Activated T-cell treated with anti-CD3 and anti-CD28 coated beads, Interleukin-2, amount 50 U/mL, for 72 hours (primary cell): Measurements from ENCODE around the gene ELOVL5. TPM values are rescaled to one million over a fixed set of nuclear protein-coding genes. Genes with fewer than 3 reads are reported as not detected.

ENCODE experiments used
- ATAC-seq, 2 donors: fragments of 150-1000 bp; cut with Tn5 transposase; replicated peaks in 1 of 2; 2 replicates each; pipeline ENCODE4 v1.10.0; 2021; ENCODE audit warnings: moderate library complexity in 2 of 2, mild to moderate bottlenecking in 1 of 2
- DNase-seq, 2 donors: peaks; one replicate each; pipeline ENCODE4 v3.0.0; 2021 to 2022; ENCODE audit warnings: mixed read lengths in 1 of 2
- H3K27ac Mint-ChIP-seq: one replicate; pipeline ENCODE4 v1.8.0; 2022; ENCODE audit warnings: mild to moderate bottlenecking, moderate library complexity, mixed read lengths
- H3K27me3 Mint-ChIP-seq: one replicate; pipeline ENCODE4 v1.8.0; 2022; ENCODE audit warnings: low read depth, mixed read lengths
- H3K36me3 Mint-ChIP-seq, 2 donors: one replicate each; pipeline ENCODE4 v1.8.0; 2022; ENCODE audit warnings: mixed read lengths in 2 of 2, mild to moderate bottlenecking in 1 of 2; ENCODE audit not compliant: insufficient read depth in 2 of 2
- H3K4me1 Mint-ChIP-seq: one replicate; pipeline ENCODE4 v1.8.0; 2022; ENCODE audit warnings: low read depth, mixed read lengths
- H3K4me3 Mint-ChIP-seq, 2 donors: one replicate each; pipeline ENCODE4 v1.8.0; 2022; ENCODE audit warnings: mild to moderate bottlenecking in 2 of 2, mixed read lengths in 2 of 2, moderate library complexity in 2 of 2
- H3K9me3 Mint-ChIP-seq, 2 donors: one replicate each; pipeline ENCODE4 v1.8.0; 2022; ENCODE audit warnings: mixed read lengths in 2 of 2
- total RNA-seq, 2 donors: library from RNA; stranded (reverse); gene quantifications; one replicate each; pipeline ENCODE4 v1.2.3, GENCODE V29; 2022

ELOVL5 gene
- total RNA-seq, 2 donors from 2014 or later: 102 to 108 TPM

DNA sequence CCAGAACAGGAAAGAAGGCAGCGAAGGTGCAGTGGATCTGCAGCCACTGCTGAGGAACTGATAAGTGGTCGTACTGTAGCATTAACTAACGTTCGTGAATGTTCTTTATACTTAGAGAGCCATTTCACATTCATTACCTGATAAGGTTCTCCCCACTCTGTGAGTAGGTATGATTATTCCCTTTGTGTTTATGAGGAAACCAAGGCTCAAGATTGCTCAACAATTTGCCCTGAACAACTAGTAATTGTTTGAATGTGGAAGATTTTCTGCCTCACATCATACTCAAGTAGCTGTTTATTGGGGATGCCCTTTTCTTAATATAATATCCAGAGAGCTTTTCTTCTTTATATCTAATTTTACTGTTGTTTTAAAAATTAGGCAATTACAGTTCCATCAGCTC is 24.9 kb upstream of the ELOVL5 start:
- ATAC-seq: no peak
- Mint-ChIP-seq H3K36me3 (no peaks in the 10 kb centered on the region), H3K27me3 (peaks cover 15% of the 10 kb centered on the region), H3K27ac (no peak overlapping the region), H3K4me1 (peaks cover 4% of the 10 kb centered on the region), H3K4me3 (no peak overlapping the region), H3K9me3 (no peaks in the 10 kb centered on the region)
- no peak for DNase-seq

DNA sequence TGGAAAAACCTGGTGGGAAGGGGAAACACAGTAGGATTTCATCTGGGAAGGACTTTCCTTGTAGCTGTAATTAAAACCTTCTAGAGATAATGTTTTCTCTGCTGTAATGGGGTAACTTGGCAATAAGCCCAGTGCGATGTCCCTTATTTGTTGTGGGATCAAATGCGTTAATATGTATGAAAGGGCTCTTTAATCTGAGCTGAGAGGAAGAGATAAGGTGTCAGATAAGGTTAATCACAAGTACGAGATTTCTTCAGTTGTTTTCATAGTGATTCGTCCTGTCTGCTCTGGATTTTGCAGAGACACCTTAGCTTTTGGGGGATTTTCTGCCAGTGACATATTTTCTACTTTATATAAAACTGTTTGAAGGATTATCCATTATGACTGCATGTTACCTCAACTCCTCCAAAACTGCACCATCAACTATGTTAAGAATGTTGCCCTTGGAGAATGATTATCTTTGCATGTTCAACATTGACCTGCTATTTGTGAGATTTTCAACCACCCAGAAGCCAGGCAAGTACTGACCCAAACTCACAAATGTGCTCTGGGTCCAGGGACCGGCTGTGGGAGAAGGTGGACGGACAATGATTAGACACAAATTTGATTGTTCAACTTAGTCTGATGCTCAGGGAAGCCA is 21.2 kb upstream of the ELOVL5 start:
- peaks cover 12% of the 10 kb centered on the region for H3K4me1 Mint-ChIP-seq
- ATAC-seq: no peak
- H3K4me3 Mint-ChIP-seq: no peak overlapping the region
- H3K27me3 Mint-ChIP-seq: peaks cover 5% of the 10 kb centered on the region
- peaks cover 3 to 6% of the 10 kb centered on the region in 2 donors for H3K36me3 Mint-ChIP-seq
- H3K9me3 Mint-ChIP-seq: peaks cover 3 to 4% of the 10 kb centered on the region in 2 donors
- peak overlapping the region; percentile 7 for H3K27ac Mint-ChIP-seq
- DNase-seq: no peak

DNA sequence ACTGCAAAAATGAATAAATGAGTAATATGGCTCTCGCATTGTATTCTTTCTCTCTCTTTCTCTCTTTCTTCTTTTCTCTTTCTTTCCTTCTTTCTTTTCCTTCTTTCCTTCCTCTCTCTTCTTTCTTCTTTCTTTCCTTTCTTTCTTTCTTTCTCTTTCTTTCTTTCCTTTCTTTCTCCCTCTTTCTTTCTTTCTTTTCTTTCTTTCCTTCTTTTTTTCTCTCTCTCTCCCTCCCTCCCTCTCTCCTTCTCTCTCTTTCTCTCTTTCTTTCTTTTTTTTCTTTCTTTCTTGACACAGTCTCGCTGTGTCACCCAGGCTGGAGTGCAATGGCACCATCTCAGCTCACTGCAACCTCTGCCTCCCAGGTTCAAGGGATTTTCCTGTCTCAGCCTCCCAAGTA is 20.3 kb upstream of the ELOVL5 start:
- Mint-ChIP-seq H3K4me3 (no peak overlapping the region), H3K4me1 (peaks cover 12% of the 10 kb centered on the region), H3K36me3 (peaks cover 3 to 6% of the 10 kb centered on the region in 2 donors), H3K27me3 (no peaks in the 10 kb centered on the region), H3K27ac (no peak overlapping the region), H3K9me3 (peaks cover 4% of the 10 kb centered on the region in 2 donors)
- ATAC-seq: no peak
- no peak for DNase-seq

DNA sequence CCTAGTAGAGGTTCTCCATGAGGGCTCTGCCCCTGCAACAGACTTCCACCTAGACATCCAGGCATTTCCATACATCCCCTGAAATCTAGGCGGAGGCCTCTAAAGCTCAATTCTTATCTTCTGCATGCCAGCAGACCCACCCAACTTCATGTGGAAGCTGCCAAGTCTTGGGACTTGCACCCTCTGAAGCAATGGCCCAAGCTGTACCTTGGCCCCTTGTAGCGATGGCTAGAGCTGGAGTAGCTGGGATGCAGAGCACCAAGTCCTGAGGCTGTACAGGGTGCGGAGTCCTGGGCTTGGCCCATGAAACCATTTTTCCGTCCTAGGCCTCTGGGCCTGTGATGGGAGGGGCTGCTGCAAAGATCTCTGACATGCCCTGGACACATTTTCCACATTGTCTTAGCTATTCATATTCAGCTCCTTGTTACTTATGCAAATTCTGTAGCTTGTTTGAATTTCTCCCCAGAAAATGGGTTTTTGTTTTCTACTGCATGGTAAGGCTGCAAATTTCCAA is 17.4 kb upstream of the ELOVL5 start:
- peaks cover 3 to 6% of the 10 kb centered on the region in 2 donors for H3K36me3 Mint-ChIP-seq
- peaks cover 26% of the 10 kb centered on the region for H3K4me1 Mint-ChIP-seq
- no peak overlapping the region for H3K4me3 Mint-ChIP-seq
- no peak for ATAC-seq
- peaks cover 4% of the 10 kb centered on the region in 2 donors for H3K9me3 Mint-ChIP-seq
- H3K27me3 Mint-ChIP-seq: no peaks in the 10 kb centered on the region
- DNase-seq: no peak
- H3K27ac Mint-ChIP-seq: no peak overlapping the region

DNA sequence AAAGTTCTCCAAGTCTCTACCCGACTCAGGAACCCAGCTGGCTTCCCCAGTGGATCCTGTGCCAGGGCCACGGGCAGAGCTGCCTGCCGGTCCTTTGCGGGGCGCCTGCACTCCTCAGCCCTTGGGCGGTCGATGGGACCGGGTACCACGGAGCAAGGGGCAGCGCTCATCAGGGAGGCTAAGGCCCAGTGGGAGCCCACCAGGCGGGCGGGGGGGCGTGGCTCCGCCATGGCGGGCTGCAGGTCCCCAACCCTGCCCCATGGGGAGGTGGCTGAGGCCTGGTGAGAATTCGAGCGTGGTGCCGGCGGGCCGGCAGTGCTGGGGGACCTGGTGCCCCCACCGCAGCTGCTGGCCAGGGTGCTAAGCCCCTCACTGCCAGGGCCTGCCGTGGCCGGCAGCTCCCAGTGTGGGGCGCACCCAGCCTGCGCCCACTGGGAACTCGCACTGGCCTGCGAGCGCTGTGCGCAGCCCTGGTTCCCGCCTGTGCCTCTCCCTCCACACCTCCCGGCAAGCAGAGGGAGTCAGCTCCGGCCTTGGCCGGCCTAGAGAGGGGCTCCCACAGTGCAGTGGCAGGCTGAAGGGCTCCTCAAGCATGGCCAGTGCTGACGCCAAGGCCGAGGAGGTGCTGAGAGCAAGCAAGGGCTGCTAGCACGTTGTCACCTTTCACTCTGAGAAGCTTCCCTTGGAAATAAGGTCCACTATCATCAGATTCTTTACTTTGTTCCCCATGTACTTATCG is 14.8 kb upstream of the ELOVL5 start:
- ATAC-seq (no peak), DNase-seq (no peak)
- H3K27ac Mint-ChIP-seq: no peak overlapping the region
- peaks cover 45% of the 10 kb centered on the region for H3K4me1 Mint-ChIP-seq
- H3K27me3 Mint-ChIP-seq: no peaks in the 10 kb centered on the region
- peaks cover 4% of the 10 kb centered on the region in 2 donors for H3K9me3 Mint-ChIP-seq
- H3K4me3 Mint-ChIP-seq: no peak overlapping the region
- peaks cover 3 to 6% of the 10 kb centered on the region in 2 donors for H3K36me3 Mint-ChIP-seq

DNA sequence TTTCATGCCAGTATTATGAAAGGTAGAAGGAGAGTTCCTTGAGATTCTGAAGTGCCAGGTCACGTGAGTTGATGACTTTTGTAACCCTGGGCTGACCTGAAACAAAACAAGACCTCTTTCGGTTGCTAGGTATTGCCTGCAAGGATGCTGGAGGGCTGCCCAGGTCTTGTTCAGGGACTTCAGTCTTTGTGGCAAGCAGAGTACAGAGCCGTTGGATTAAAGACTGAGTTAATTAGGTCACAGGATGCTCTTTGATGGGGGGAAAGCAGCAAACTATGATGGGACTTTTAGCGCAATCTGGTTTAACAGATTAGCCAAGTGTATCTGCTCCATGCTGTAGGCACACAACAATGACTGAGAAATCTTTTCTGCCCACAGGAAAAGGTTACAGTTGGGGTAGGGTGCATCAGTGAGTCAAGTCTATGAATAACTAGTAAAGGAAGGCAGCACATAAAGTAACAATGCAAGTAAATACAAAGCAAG is 12.8 kb upstream of the ELOVL5 start:
- H3K36me3 Mint-ChIP-seq: no peaks in the 10 kb centered on the region
- H3K27ac Mint-ChIP-seq: peak overlapping the region; percentile 64
- no peaks in the 10 kb centered on the region for H3K27me3 Mint-ChIP-seq
- H3K4me3 Mint-ChIP-seq: peak overlapping the region; percentile 73 to 95
- peaks cover 41% of the 10 kb centered on the region for H3K4me1 Mint-ChIP-seq
- peak; percentile 61 to 64 for ATAC-seq
- peaks cover 0 to 2% of the 10 kb centered on the region in 2 donors for H3K9me3 Mint-ChIP-seq
- peak; percentile 60 for DNase-seq

DNA sequence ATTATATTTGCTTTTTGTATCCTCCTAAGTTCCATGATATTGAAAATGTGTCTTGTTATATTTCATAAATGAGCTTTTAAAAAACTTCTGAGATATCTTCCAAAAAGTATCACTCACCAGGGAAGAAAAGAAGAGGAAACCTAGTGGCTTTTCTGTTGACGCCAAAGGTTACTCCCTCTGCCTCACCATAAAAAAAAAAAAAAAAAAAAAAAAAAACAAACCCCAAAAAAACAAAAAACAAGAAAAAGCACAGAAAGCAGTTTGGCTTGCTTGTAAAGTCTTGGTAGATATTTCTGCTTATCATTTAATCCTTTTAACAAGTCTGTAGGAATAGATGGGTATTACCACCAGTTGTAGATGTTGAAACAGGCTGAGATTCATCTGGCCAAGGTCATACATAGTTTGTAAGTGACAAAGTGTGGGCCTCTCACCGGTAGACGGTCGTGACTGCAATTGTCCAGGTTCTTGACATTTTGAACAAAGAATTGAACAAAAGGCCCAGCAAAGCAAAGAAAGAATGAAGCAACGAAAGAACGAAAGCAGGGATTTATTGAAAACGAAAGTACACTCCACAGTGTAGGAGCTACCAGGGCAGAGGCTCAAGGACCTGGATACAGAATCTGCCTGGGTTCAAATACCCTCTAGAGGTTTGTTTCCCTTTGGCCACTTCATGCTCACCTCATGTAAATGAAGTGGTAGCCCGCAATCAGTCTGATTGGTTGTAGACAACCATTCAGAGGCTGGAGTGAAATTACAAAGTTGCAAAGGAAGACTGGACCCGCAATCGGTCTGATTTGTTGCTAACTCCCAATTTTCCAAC is 11.6 kb upstream of the ELOVL5 start:
- H3K27me3 Mint-ChIP-seq: no peaks in the 10 kb centered on the region
- no peaks in the 10 kb centered on the region for H3K36me3 Mint-ChIP-seq
- H3K27ac Mint-ChIP-seq: peak overlapping the region; percentile 91
- H3K9me3 Mint-ChIP-seq: peaks cover 0 to 2% of the 10 kb centered on the region in 2 donors
- H3K4me3 Mint-ChIP-seq: peak overlapping the region; percentile 95 to 96
- ATAC-seq (no peak), DNase-seq (no peak)
- H3K4me1 Mint-ChIP-seq: peaks cover 40% of the 10 kb centered on the region

DNA sequence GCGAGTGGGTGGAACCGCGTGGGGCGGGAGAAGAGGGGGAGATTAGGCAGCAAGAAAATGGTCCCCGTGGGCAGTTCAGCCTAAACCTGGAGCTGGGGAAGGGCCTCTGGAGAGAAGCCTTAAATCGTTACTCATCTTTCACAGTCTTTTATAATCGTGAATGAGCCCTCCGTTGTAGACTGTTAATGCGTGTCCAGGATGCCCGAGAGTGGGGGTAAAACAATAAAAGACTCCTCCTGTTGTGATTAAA is 11.0 kb upstream of the ELOVL5 start:
- peak overlapping the region; percentile 95 to 96 for H3K4me3 Mint-ChIP-seq

DNA sequence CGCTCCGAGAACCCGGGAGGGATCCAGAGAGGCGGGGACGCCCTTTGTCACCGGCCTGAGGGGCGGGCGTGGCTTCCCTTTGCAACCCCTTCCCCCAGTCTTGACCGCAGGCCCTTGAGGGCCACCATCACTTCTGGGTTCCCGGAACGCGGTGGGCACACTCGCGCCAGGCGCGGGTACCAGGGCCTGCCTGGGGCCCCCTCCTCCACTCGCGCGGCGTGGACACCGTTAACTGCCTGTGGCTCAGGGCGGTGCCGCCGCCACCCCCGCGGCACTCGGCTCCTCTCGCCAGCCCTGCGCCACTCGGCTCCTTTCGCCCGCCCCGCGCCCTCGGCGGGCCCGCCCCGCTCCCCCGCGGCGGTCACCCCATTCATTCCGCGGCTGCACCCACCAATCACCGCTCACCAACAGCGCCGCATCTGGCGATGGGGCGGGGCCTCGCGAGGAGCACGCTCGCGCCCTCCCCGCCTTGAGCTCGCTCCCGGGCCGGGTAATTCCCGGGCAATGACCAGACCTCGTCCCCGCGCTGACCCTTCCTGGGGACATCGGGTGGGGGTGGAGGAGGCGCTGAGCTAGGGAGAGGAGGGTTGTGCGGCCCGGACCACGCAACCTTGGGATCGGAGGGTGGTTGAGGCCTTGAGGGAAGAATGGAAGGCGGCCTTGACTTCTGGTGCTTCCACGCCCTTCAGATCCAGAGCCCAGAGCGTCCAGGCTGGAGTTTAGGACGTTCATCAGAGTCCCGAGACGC is 10.5 kb upstream of the ELOVL5 start:
- Mint-ChIP-seq H3K4me3 (peak overlapping the region; percentile 95 to 96), H3K4me1 (peaks cover 40% of the 10 kb centered on the region)

More for the DNA sequence above, 11.0 kb upstream of the ELOVL5 start:
- Mint-ChIP-seq H3K36me3 (no peaks in the 10 kb centered on the region), H3K4me1 (peaks cover 40% of the 10 kb centered on the region), H3K27me3 (no peaks in the 10 kb centered on the region), H3K27ac (peak overlapping the region; percentile 91), H3K9me3 (no peaks in the 10 kb centered on the region)
- DNase-seq (no peak), ATAC-seq (peak; percentile 0 to 2)

DNA sequence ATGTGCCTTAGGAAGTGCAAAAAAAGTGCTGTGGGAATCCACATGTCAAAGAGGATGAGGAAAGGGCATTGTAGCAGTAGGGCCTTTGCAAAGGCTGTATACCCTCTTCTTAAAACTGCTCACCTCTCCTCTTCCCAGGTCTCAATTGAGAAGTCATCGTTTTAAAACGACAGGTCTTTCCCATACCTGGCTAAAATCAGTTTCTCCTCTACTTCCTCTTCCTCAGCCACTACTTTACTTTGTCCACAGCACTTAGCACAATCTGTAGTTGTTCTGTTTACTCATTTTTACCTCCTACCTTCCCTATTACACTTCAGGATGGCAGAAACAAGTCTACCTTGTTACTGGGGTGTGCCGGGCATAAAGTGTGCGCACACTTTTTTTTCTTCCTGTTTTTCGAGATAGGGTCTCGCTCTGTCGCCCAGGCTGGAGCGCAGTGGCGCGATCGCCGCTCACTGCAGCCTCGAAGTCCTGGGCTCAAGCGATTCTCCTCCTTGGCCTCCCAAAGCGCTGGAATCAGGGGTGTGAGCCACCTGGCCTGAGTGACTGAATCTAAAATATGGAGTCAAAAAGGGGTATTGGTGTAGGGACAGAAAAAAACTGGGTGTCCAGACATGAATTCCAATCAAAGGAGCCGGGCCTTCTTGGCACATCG is 9.8 kb upstream of the ELOVL5 start:
- no peaks in the 10 kb centered on the region for H3K36me3 Mint-ChIP-seq
- ATAC-seq (no peak), DNase-seq (peak in 1 of 2 donors; percentile 25)

More for the DNA sequence above, 10.5 kb upstream of the ELOVL5 start:
- Mint-ChIP-seq H3K27ac (peak overlapping the region; percentile 91), H3K27me3 (no peaks in the 10 kb centered on the region), H3K9me3 (no peaks in the 10 kb centered on the region), H3K36me3 (no peaks in the 10 kb centered on the region)
- ATAC-seq (peak; percentile 92 to 93), DNase-seq (peak; percentile 93 to 95)

DNA sequence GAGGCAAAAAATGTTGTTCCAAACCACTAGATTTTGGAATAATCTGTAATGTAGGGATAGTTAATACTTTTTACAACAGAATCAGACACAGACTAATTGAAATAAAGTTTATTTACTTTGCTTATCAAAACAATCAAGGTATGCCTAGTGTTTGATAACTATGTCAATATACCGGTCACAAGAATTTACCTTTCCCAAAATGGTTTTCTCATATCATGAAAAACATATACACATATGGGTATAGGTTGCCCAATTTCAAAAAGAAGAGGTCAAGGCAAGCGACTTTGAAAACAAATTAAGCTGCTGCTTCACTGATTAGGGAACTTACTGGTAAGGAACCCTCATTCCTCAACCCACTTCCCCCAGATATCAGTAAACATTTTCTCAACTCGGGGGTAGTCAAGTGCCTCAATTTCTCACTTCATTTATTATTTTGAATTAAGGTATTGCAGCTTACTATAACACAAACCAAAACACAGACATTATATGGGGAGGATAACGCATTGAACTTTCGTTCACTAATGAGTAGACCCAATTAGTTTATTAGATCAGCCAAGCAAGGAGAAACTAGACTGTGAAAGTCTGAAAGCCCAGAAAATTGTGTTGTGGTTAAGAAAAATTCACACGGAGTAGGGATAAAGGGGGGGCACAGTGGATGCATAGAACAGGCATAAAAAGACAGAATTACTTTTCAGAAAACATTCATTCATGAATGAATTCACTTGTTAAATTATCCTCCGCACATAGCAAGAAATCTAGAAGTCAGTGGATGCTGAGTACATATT is 9.0 kb upstream of the ELOVL5 start:
- Mint-ChIP-seq H3K27ac (peak overlapping the region; percentile 63), H3K4me3 (peak overlapping the region; percentile 28 to 95), H3K4me1 (peaks cover 40% of the 10 kb centered on the region), H3K36me3 (no peaks in the 10 kb centered on the region), H3K9me3 (no peaks in the 10 kb centered on the region), H3K27me3 (no peaks in the 10 kb centered on the region)
- DNase-seq (no peak), ATAC-seq (no peak)

More for the DNA sequence above, 9.8 kb upstream of the ELOVL5 start:
- Mint-ChIP-seq H3K27ac (peak overlapping the region; percentile 91), H3K4me3 (peak overlapping the region; percentile 95 to 96), H3K27me3 (no peaks in the 10 kb centered on the region), H3K9me3 (no peaks in the 10 kb centered on the region), H3K4me1 (peaks cover 40% of the 10 kb centered on the region)
